Measurements from ENCODE around the gene CADM1.

CADM1 gene

DNA sequence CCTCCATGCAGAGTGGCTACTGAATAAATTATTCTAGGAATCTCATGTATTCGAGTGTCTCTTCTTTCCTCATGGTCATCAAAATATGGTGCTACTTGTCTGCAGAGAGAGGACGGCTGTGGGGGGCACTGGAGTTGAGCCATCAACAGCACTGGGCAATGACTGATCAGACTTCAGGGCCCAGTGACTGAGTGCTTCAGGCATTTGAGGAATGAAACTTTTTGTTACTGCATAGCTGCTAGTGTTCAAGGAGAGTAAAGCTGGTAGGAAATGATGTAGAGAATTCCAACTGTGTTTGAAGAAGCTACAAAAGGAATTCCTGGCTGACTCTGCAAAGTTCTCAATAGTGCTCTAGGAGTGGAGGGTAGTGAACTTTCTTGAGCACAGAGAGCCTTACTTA lies 277.7 kb downstream of the CADM1 start:
- DNase-seq = no peak

DNA sequence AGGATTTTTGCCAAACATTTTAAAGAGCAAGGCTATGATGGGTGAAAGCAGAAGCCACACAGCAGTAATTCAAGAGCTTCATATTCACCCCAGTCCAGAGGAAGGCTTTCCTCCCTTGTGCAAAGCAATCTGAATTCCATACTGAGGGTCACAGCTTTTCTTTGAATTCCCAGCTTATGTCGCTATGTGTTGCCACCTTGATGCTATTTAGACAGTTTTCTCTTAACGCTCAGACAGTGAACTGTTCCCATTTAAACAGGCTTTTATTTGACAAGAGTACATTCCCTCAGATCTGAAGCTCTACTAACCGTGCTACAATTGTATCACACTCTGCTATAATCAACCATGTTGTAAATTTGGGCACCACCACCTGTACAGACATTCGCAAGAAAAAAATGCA lies 279.7 kb downstream of the CADM1 start:
- no peak for DNase-seq

DNA sequence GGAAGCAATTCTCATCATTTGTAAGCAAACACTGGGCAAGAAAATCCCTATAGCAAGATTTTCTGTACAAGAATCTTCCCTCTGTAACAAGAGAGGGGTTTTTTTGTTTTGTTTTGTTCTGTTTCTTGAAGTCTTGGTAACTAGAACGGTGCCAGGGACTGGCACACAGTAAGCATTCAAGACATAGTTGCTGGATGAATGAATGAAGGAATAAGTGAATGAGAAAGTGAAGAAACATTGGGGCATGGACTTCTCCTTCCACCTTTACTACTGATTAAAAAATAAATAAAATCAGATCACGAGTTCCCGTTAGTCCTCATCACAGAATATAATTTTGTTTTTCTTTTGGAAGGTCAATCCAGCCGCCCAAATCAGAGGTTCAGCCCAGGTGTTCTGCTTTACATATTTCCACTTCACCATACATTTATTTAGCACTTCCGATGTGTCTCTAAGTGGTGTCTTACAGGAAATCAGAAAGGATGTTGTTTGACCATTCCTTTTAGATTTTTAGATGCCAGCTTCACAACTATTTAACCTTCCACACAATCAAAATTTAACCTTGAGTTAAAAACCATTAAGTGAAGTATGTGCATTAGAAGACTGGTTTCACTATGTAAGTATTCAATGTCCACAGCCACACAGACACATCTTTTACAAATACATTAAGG lies 281.2 kb downstream of the CADM1 start:
- DNase-seq = no peak

DNA sequence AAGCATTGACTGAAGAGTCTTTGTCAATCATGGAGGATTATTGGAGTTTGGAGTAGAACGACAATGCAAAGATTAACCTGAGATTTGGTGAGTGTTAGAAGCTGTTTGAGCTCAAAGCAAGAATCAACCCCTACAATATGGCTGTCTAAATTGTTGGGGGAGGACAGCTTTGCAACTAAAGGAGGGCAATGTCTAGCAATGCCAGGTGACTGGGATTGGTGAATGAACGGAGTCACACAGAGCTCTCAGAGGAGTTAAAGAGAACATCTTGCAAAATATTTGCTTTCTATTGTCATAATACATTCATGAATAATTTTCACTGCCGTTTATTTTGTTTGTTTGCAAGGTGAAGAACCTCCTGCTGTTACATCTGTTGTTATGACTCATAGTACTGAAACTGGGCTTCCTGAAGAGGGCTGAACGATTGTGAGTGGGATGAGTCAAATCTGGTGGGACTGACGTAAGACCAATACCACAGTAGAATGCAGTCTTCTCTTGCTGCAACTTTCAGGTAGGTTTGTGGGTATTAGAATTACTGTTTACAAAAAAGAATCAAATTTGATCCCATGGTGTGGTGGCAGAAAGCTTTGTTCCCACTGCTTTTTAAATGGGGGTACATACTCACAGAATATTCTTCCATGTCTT lies 281.9 kb downstream of the CADM1 start:
- DNase-seq = no peak

DNA sequence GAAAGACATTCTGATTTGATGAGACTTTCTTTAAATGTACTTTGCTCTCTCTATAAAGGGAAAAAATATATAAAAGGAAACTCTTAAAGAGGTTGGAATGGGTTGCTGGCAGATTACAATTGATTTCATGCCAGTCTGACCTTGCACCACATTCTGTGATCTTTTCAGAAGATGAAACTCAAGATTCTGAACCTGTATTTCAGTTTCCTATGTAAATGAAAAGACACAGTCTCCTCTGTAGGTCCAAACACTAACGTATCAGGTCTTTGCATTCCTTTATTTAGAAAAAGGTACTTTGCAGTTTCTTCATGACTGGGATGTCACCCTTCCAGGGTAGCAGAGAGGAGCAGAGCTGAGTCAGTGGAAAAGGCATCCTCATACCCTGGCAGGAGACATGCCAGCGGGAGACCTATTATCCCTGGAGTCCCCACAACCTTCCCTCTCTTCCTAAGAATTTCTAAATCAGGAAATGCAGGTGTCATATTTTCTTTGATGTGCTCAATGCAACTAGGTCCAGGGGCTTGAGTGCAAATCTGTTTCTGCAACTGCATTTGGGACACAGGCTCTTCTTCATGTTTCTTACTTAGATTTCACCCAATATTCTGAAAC lies 282.6 kb downstream of the CADM1 start:
- DNase-seq = no peak

DNA sequence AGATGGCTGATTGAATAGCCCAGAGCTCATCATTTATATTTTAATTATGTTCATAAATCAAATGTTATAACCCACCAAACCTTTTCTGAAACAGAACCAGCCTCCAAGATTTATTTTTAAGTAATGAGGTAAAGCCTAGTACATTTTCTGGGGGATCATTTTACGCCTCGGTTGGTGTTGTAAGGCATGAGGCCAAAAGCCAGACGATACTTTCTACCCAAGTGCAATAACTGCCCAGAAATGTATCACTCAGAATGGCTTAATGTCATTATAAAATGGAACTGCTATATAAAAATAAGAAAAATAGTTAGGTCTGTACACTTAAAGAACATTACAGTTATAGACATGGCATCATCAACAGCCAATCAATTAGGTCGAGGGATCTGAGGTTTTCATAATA lies 283.3 kb downstream of the CADM1 start:
- DNase-seq = no peak

GRCh38 chr11:115220423-115220822 lies 283.8 kb downstream of the CADM1 start:
- DNase-seq = no peak

GRCh38 chr11:115219376-115219775 lies 284.8 kb downstream of the CADM1 start:
- no peak for DNase-seq

- no peak for DNase-seq
These were observed 286.4 kb downstream of the CADM1 start for GRCh38 chr11:115217726-115218311.

DNA sequence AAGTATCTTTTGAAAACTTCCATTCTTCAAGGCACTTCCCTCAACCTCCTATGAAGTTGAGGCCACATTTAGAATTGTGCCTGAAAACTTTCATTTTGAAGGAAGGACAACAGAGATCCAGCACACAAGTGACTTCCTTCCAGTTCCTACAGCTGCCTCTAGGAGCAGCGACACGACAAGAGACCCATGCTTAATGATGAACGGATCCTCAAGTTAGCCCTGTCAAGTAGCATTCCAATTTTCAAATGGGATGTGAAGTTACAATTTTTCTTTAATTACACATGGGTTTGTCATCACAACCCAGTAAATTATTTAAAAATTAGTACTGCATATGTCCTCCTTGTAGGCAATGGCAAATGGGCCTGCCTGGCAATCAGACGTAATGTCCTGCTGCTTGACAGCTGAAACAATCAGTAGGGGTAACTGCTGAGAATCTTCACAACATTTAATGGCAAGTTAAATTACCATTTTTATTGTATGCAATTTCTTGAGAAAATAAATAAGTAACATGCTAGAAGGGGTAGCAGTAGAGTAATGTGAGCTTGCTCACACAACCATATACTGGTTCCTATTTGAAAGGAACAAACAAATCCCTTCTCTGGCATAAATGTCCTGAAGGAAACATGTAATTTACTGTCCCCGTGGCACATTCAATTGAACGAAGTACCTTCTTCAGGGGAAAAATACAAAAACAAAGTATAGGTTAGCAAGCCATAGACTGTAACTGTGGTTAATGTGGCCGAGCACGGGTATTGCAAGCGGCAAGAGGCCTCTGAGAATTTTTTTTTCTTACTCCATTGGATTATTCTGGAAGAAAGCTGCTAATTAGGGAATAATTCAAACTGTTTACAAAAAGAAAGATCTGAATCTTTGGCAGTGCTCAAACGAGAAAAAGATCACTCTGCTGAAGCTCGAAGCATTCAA lies 288.3 kb downstream of the CADM1 start:
- no peak for DNase-seq

DNA sequence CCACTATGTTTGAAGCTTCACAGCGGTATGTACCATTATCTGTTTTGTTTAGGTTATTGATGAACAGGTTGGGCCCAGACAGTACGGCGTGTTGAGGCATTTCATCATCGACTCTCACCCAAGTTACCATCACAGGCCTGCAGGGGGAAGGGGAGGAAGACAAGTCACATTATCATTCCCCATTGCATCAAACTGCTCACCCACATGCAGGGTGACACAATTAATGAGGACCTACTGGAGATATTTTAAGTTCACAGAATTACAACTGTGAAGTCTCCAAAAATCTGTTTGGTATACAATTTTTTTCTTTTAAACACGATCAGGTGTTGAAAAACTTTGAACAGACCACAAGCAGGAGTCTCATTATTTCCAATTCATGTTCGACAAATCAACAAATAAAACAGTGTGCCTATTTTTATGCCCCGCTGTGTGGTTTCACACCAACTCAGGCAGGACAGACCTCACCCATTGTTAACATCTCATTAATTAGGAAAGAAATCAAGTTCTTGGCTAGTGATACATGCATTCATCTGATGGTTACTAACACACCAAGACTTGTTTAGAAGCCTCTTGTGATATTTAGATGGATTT lies 289.5 kb downstream of the CADM1 start:
- no peak for DNase-seq

- no peak for DNase-seq
These were observed 291.2 kb downstream of the CADM1 start for GRCh38 chr11:115213007-115213406.

DNA sequence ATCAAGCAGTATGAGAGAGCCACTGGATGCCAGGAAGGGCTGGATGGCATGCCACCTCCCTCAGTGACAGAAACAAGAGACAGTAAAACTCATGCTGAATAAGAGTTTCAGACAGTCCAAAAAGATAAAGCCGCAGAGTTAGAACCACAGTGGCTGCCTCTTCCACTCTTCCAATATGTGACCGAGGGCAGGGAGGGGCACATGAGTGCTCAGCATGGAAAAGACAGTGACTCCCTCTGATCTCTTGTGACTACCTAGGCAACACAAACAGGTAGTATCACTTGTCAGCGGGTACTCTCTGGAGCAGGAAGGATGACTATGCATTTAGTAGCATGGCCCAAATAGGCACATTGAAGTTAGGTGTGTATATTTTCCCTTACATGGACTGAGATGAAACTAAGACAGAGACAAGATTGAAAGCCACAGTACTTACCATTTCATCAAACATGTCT lies 295.4 kb downstream of the CADM1 start:
- DNase-seq = no peak

- DNase-seq = no peak
These were observed 296.3 kb downstream of the CADM1 start for GRCh38 chr11:115207916-115208315.

DNA sequence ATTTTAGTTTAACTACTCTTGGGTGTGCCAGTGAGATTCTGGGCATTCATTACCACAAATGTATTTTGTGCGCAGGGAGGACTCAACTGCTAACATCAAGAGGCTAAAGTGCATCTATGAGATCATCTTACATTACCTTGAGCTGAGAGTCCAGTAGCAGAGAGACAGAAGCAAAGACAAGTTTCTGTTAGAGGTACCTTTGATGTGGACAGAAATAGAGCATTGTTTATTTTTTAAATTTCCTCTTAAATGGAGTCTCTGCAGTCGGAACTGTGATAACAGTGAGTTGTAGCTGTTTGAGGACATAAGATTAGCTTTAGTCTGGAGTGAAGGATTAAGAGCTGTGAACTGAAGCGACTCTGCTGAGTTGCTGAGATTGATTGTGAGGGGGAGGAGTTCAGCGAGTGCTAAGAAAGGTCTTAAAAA lies 297.0 kb downstream of the CADM1 start:
- DNase-seq = no peak

- no peak for DNase-seq
These were observed 297.7 kb downstream of the CADM1 start for GRCh38 chr11:115206365-115207022.

GRCh38 chr11:115202900-115203552 lies 301.2 kb downstream of the CADM1 start:
- no peak for DNase-seq

DNA sequence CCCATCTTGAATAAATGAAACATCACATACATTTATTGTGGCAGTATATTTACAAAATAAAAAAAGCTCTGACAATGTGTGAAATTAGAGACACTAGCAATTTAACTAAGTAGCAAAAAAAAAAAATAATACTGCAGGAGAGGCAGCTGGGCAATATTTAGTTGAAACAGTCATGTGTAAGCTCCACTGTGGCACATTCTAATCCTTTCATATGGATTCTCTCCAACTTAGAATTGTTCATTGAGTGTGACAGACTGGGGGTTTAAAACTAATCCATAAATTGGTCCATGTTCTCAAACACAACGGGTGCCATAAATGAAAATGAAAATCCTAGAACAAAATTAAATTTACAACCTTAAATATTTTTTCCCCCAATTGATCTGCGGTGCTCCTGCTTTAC lies 302.1 kb downstream of the CADM1 start:
- DNase-seq = no peak

GRCh38 chr11:115201111-115201792 lies 303.0 kb downstream of the CADM1 start:
- DNase-seq = no peak

- no peak for DNase-seq
These were observed 304.6 kb downstream of the CADM1 start for GRCh38 chr11:115199481-115200069.

Data from NCI-H1092 (cell line).